Measurements from ENCODE around the gene C1QTNF7.

DNA sequence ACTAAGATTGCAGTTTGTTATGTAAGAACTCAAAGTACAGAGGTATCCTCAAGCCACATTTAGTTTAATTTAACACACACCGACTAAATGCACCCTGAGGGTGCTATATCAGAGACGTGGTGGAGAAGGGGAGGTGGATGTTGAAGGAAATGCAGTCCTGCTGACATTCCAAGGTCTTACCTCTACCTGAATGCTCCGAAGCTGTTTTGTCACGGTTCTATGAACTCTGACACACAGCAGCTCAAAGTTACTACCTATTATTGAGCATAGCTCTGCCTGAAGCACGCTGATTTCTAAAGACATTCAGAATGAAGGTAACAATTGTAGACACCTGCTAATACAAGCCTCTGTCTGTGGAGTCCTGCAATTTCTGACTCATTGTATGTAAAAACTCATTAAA lies 48.6 kb downstream of the C1QTNF7 start:
- TF ChIP-seq EP300 (IDR thresholded peaks at IDR 0.05; ENCODE audit: low read depth in 2 of 2, low read length in 2 of 2) (no peak), EP300 (CRISPR knock-in tag; IDR thresholded peaks at IDR 0.05; ENCODE audit: borderline replicate concordance) (no peak), ZNF234 (CRISPR knock-in tag; conservative IDR thresholded peaks at IDR 0.05) (no peak)
